GM12872 (cell line): ENCODE results near the gene MAVS.

Experiments used
- TF ChIP-seq, protein P1 (sequence below): IDR thresholded peaks from 3 replicates; pipeline ENCODE4 v1.5.1; 2011; ENCODE audit warnings: low read depth, mild to moderate bottlenecking, low read length, moderate library complexity; ENCODE audit not compliant: insufficient read depth

Gene MAVS

DNA sequence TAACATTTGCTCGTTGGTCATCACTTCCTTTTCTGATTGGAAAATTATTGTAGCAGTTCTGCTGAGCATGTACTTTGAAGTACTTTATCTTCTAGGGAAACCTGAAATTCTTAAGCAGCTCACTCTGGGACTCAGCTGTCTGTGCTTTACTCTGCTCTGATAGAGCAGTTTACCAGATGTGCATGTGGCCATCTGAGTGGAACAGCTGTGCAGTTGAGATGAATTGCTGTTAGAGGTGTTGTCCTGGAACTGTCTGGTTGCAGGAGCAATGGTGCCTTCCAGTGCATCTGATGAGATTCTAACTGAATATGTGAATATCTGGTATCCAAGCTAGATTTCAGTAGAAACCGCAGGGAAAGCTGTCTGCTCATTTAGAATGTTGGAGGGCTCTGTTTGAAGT lies 69.7 kb downstream of the MAVS start:
- TF ChIP-seq, protein P1, sequence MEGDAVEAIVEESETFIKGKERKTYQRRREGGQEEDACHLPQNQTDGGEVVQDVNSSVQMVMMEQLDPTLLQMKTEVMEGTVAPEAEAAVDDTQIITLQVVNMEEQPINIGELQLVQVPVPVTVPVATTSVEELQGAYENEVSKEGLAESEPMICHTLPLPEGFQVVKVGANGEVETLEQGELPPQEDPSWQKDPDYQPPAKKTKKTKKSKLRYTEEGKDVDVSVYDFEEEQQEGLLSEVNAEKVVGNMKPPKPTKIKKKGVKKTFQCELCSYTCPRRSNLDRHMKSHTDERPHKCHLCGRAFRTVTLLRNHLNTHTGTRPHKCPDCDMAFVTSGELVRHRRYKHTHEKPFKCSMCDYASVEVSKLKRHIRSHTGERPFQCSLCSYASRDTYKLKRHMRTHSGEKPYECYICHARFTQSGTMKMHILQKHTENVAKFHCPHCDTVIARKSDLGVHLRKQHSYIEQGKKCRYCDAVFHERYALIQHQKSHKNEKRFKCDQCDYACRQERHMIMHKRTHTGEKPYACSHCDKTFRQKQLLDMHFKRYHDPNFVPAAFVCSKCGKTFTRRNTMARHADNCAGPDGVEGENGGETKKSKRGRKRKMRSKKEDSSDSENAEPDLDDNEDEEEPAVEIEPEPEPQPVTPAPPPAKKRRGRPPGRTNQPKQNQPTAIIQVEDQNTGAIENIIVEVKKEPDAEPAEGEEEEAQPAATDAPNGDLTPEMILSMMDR, result no peak

DNA sequence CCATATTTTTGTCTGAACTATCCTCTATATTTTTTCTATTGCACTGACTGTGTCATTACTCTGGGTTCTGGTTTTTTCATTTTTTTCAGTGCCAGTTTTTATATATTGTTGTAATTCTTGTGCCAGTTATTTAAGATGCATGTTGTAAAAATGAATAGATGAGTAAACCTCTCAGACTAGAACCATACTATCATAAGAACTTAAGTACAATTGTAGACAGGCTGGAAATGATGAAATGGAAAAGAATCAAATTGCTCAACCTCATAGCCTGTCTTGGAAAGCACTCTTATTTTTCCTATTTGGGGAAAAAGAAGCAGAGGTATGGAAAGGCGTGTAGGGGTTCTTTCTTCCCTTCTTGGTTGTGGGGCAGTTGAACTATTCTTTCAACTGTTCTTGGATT lies 72.7 kb downstream of the MAVS start:
- TF ChIP-seq, protein P1, result no peak

DNA sequence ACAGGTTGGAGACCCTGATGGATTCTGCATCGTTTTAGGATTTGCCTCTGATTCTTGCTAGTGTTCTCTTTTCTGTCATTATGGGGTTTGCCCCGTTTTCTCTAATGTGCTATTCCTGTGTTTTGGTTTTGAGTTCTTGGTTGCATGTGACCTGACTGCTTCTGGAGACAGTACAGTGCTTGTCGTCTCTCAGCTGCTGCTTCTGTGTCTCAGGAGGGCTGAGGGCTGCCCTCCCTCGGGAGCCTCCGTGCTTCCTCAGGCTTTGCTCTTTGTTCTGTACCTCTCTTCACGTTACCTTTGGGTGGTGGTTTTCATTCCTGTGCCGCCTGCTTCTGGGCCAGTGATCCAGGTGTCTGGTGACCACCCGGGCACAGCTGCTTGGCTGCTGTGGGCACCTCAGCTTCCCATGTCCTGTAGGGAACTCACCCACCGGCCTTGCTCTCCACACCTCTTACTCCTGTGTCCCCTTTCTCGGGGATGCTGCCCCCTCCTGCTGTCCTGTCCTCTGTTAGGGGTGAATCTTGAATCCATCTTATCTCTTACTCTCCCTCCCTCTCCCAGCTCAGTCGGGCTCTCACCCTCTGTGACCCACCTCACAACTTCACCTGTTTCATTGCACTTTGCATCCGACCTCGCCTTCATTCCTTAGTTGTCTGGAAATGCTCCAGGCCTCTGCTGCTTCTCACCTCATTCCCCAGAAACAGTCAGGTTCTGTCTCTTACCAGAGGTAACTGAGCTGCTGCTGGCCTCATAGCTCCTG lies 75.8 kb downstream of the MAVS start:
- TF ChIP-seq, protein P1, result no peak

DNA sequence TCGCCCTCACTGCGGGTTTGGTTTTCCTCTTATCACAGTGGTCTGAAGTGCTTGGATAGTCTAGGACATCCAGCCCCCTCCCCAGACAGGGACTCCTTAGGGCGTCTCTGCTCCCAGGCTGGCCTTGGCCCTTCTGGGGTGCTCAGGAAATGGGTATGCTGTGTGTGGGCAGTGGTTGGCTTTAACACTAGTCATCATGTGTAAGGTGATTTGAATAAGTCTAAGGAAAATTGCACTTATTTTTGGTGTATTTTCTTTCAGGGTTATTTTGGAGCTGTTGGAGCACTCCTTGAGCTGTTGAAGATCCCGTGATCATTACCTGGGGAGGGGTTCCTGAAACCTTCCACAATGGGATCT lies 76.3 kb downstream of the MAVS start:
- TF ChIP-seq, protein P1, result no peak

DNA sequence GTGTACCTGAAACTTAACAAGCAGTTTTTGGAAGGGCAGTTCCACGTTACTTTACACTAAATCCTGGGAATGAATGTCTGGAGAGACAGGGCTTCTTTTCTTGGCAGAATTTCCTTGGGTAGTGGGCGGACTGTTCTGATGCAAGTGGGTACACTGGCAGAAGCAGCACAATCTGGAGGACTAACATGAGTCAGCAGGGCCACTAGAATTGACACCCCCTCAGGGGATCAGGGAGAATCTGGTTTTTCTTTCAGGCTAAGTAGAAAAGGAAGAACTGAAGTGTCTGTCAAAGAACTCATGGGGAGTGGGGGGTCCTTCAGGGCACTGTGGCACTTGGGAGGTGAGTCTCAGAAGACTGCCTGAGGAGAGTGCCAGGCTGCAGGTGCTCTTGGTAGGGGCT lies 77.2 kb downstream of the MAVS start:
- TF ChIP-seq, protein P1, result no peak

DNA sequence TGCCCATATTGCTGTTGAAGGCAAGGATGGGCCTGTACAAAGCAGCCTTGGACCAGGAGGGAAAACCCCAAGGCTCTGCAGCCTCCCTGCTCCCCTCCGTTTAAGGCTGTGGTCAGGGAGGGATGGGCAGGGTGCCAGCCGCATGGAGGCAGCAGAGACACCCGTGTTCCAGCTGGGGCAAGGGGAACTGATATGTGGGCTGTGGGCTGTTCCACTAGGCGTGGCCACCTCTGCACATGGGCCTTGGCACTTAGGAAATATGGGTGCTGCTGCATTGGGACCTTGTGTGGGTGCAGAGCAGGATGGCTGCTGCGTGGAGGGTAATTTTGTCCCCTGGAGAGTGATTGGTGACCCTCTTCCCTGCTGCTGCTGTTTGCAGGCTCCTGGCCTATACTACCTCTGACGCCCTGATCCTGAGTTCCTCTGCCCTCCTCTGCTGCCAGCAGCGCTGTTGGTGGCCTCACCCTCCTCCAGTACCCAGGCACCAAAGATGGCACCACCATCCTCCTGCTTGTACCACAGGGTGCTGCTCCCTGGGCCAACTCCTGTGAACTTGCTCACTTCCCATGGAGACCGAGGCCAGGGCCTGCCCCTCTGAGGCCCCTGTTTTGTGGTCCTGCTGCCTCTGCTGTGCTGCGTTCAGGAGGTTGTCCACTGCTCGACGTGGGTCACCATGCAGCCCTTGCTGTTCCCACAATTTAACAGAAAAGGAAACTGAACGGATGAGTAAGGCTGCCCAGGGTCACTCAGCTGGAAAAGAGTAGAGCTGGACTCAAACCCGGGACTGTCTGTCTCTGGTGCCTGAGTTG lies 77.9 kb downstream of the MAVS start:
- TF ChIP-seq, protein P1, result no peak

DNA sequence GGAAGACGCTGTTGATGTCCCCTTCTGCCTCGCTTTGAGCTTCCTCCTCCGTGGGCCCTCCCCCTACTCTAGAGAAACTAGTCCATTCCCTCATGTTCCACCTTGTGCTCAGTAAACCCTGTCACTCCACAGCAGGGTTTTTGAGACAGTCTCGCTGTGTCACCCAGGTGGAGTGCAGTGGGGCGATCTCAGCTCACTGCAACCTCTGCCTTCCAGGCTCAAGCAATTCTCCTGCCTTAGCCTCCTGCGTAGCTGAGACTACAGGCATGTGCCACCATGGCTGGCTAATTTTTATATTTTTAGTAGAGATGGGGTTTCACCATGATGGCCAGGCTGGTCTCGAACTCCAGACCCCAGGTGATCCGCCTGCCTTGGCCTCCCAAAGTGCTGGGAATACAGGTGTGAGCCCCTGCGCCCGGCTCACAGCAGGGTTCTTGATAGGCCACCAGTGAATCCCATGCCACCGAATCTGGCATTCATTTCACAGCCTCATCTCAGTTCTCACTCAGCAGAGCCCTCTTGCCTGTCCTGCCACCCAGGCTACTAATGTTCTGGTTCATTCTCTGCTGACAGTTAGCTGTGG lies 78.6 kb downstream of the MAVS start:
- TF ChIP-seq, protein P1, result no peak
